Endothelial cell of umbilical vein (primary cell): ENCODE results near the gene ZNF79.

Experiments used
- CTCF ChIP-seq, 2 donors: IDR thresholded peaks; 1 replicate in 1 of 2; 2 replicates in 1 of 2; pipeline ENCODE4 v1.5.1; 2011; ENCODE audit warnings: low read length in 2 of 2, mild to moderate bottlenecking in 2 of 2, moderate library complexity in 2 of 2, control low read depth in 1 of 2, inconsistent platforms in 1 of 2, low read depth in 1 of 2; ENCODE audit not compliant: insufficient read depth in 1 of 2; ENCODE audit errors: extremely low read depth in 1 of 2
- EZH2 ChIP-seq: IDR thresholded peaks from 2 replicates; pipeline ENCODE4 v1.6.1; 2012; ENCODE audit warnings: borderline replicate concordance, low read depth, mild to moderate bottlenecking, moderate library complexity, low read length, inconsistent platforms; ENCODE audit not compliant: severe bottlenecking
- GATA2 ChIP-seq: IDR thresholded peaks from 2 replicates; pipeline ENCODE4 v1.7.0; 2011; ENCODE audit warnings: low read depth, mild to moderate bottlenecking, moderate library complexity, mixed read lengths, low read length; ENCODE audit not compliant: insufficient read length, insufficient read depth
- JUN ChIP-seq: IDR thresholded peaks from 2 replicates; pipeline ENCODE4 v1.6.1; 2011; ENCODE audit warnings: borderline replicate concordance, low read depth; ENCODE audit not compliant: insufficient read length, insufficient read depth
- MAX ChIP-seq: IDR thresholded peaks from 2 replicates; pipeline ENCODE4 v1.6.1; 2011; ENCODE audit not compliant: insufficient read depth, insufficient read length
- MYC ChIP-seq: IDR thresholded peaks from one replicate; pipeline ENCODE4 v1.6.1; 2011; ENCODE audit warnings: mild to moderate bottlenecking, low read depth, low read length
- POLR2A ChIP-seq: IDR thresholded peaks from 2 replicates; pipeline ENCODE4 v1.6.1; 2012; ENCODE audit warnings: low read depth, mild to moderate bottlenecking, control low read depth, low read length
- POLR2AphosphoS5 ChIP-seq: IDR thresholded peaks from 2 replicates; pipeline ENCODE4 v1.6.1; 2012; ENCODE audit warnings: low read depth, mild to moderate bottlenecking, control low read depth, low read length, moderate library complexity; ENCODE audit not compliant: insufficient read depth

GRCh38 chr9:127407492-127407843 is 16.7 kb upstream of the ZNF79 start:
- TF ChIP-seq POLR2A (no peak), CTCF (IDR thresholded peaks at IDR 0.05; ENCODE audit: extremely low read depth in 1 of 2, insufficient read depth in 1 of 2, low read depth in 1 of 2, low read length in 2 of 2) (no peak), MYC (no peak), POLR2AphosphoS5 (no peak), GATA2 (no peak), JUN (no peak), EZH2 (no peak), MAX (no peak)
